GM18505 (cell line): Measurements from ENCODE around the gene FNDC3B.

Experiments used
- ATAC-seq: cut with Tn5 transposase; IDR thresholded peaks from one replicate; pipeline ENCODE4 v1.9.1; 2021; ENCODE audit not compliant: unreplicated experiment
- POLR2A ChIP-seq: IDR thresholded peaks from 4 replicates; pipeline ENCODE4 v1.6.1; 2011; ENCODE audit warnings: borderline replicate concordance; ENCODE audit not compliant: insufficient read depth, insufficient read length; ENCODE audit errors: extremely low read depth

FNDC3B gene

DNA sequence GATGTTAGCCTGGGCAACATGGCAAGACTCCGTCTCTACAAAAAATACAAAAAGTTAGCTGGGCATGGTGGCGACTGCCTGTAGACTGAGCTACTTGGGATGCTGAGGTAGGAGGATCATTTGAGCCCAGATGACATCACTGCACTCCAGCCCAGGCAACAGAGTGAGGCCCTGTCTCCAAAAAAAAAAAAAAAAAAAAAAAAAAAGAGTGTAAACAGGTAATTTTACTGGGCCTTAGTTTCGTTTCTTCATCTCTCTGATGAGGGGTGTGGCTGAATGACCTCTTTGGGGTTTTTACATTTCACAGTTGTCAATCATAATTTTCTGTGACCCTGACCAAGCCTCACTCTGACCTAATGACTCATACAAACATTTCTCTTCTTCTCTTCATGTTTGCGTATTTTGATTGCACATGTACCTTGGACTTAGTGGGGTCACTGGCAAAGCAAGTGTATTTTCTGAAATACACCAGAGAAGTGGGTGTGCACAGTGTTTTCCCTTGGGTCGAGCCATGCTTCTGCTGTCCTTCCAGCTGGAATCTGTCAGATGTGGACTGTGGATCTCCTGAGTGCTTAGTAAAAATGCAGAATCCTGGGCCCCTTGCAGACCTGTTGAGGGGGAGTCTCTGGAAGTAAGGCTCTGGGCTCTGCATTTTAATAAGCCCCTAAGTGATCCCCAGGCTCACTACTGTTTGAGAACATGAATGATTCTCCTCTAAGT, 140.5 kb downstream of the FNDC3B start:
- TF ChIP-seq POLR2A: no peak
- ATAC-seq: no peak

DNA sequence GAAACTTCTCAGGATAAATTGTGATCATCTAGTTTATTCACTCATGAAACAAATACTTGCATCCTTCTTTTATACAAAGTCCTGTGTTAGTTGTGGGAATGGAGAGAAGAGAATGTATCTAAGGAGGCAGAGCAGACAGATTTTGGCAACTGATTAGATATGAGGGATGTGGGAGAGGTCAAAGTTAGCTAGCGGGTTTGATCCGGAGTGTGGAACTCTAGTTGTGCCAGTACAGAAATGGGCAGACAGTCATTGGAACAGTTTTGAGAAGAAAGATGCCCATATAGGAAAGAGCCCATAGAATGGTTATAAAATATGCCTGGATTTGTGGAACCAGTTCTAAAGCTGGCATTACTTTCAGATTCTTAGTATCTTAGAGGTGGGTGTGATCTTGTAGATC, 141.1 kb downstream of the FNDC3B start:
- no peak for ATAC-seq
- TF ChIP-seq POLR2A: no peak

DNA sequence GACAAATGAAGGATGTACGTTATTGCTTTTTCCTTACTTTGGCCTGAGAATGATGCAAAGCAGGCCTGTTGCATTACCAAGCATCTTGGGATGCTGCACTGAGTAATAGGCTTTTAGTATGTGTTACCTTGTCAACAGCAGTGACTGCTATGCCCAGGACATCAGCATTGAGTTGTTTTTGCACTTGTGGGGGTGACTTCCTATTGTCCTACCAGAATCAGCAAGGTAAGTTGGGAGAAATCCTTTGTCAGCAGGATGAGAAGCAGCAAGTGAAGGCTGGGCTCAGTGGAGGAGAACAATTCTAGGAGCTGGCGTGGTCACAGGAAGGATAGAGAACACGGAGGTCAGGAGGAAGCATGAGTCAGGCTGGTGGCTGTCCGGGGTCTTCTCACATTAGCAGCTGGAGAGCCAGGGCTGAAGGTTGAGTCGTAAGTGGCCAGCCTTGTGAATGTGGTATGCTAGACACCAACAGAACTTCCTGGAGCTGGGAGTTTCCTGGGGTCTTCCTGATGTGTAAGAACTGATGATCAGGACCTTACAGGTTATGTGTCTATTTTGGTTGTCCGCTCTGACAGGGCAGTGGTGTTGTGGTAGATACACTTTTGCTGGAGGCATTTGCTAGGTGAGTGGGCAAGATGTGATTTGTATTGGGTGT, 142.7 kb downstream of the FNDC3B start:
- TF ChIP-seq POLR2A: no peak
- ATAC-seq: no peak

DNA sequence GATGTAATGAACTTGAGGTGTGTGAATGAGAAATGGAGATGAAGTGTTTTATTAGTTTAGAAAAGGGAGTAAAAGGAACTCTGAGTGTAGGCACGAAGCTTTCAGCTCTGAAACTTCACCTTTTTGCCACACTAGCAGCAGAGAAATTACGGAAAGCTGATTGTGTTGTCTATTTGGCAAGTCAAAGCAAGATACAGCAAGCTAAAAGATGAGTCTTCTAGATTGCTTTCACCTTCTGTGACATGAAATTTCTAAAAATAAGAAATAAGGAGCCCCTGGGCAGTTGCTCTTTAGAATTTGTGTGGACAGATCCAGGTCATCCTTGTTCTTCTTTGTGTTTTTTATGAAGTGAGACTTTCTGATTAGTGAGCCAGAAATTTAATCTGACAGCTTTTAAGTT, 143.4 kb downstream of the FNDC3B start:
- no peak for TF ChIP-seq POLR2A
- no peak for ATAC-seq

DNA sequence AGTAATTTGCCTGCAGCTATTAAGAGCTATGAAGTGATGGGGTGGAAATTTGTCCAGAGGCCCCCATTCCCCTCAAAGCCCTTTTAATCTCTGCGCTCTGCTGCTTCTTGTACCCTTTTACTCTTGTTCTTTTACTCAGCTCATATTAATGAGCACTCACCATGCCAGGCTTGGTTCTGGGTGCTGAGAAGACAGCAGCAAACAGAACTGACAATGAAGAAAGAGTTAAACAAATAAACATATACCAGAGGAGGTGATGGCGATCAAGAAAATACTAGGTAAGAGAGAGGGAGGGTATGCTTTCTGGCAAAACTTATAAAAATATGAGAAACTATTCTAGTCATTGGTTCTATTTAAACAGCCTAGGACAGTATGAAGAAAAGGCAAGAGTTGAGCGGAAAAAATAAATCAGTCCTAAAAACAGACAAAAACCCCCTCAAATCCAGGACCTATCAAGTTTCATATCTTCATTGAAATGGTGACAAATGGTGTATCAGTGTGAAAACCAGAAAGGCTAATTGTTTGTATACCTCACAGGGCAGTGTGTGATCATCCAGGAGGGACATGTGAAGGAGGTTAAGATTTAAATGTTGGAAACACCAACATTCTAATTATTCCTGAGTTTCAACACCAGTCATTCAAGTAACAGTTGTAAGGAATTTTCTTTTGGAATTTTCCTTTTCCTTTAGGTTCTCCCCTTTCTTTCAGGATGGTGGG, 144.9 kb downstream of the FNDC3B start:
- no peak for ATAC-seq
- no peak for TF ChIP-seq POLR2A

DNA sequence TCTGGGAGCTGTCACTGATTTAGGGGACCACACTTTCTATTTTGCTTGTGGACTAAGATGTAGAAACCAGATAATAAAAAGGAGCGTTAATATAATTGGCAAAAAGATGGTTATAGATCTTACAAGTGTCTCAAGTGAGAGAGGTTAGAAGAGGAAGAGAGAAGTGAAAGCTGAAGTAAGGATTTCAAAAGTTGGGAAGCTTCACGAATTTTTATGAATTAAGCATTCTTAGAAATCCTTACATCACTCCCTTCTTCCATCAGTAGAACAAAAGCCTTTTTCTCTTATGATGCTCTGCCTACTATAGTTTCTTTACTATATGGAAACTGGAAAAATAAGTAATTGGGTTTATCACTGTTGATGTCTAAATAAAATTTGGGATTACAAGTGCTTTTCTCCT, 146.5 kb downstream of the FNDC3B start:
- no peak for TF ChIP-seq POLR2A
- ATAC-seq: no peak

DNA sequence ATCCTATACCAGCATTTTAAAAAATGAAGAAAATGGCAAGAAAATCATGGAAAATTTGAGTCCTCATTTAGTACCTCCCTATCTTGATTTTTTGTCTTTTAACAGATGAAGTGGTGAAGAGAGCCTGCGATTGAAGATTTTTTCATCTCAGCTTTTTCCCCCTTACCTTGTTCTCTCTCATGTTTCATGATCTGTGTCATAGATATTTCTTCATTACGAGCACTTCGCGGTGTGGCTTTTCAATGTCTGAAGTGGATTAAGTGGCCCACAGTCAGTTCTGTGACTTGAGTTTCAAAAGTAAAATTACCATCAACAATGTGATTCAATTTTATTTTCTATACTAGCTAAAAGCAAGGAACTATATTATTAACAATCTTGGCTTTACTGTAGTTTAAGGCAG, 147.2 kb downstream of the FNDC3B start:
- TF ChIP-seq POLR2A: no peak
- ATAC-seq: no peak

DNA sequence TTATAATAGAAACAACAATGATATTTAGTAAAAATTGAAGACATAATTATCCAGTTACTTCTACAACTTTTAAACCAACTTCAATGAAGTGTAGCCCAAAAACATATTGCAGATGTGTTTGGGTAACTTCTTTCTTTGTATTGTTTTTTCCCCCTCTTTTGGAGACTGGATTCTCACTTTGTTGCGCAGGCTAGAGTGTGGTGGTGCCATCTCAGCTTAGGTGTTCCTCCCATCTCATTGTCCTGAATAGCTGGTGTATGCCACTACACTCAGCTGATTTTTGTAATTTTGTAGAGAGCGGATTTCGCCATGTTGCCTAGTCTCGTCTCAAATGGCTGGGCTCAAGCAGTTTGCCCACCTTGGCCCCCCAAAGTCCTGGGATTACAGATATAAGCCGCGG, 148.1 kb downstream of the FNDC3B start:
- no peak for ATAC-seq
- no peak for TF ChIP-seq POLR2A

DNA sequence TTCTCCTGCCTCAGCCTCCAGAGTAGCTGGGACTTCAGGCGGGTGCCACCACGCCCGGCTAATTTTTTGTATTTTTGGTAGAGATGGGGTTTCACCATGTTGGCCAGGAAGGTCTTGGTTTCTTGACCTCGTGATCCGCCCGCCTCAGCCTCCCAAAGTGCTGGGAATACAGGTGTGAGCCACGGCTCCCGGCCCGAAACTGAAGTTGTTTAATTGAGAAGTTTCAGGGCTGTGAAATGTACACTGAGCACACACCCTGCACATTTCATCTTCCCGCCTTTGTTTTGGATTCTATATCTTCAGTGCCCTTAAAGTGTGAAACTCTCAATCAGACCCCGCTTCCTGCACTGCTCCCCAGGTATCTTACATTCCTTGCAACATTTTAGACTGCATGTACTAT, 149.1 kb downstream of the FNDC3B start:
- no peak for ATAC-seq
- no peak for TF ChIP-seq POLR2A

DNA sequence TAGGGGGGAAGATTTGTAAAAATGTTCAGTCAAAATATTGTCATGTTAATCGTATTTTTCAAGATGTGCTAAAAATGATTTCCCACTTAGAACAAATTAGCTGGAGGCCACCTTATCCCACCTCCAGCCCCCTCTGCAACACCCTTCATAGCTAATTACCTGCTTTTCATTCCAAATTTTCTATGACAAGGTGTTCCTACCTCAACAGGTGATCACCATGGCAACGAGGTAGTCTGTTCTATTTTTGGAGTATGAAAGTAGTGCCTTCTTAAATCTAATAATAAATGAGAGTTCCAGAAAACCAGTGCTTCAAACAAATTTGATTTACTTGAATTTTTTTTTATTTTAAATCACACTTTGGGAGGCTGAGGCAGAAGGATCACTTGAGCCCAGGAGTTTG, 149.8 kb downstream of the FNDC3B start:
- ATAC-seq: no peak
- no peak for TF ChIP-seq POLR2A

DNA sequence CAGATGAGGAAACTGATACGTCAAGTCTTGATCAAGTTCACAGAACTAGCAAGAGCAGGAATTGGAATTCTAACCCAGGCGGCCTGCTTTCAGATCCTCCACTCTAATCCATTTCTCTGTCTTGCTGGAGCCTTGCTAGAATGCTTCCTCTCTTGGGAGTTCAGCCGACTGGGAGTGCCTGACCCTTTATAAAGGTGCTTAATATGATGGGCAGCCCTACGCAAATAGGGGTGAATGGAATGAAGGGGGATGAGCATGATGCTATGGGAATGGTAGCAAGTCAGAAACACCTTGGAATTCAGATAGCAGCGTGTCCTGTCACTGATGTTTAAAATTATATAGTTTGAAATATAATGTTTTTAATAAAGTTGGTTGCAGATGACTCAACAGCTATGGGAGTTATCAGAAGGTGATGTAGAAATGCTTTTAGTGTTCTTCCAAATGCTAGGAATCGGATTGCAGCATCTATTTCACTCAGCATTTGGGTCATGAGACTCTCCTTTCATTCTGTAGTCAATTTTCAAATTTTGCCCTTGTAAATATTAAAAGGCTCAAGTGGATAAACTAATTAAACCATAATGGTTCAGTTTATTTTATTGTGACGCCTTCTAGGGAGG, 150.7 kb downstream of the FNDC3B start:
- no peak for ATAC-seq
- TF ChIP-seq POLR2A: no peak

DNA sequence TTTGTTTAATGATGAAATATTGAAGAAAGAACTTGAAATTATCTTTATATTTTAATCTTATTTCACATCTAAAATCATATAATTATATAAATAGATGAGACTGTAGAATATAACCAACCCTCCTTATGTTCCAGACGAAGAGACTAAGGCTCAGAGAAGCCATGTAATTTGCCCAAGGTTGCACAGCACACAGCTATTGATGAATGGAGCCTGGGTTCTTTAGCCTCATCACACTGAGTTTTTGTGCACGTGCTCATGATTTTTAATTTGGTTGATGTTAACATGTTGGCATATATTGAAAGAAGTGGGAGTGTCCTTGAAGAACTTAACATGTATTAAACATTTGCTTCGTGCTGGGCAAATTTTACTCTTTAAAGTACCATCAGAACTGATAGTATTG, 151.6 kb downstream of the FNDC3B start:
- no peak for ATAC-seq

DNA sequence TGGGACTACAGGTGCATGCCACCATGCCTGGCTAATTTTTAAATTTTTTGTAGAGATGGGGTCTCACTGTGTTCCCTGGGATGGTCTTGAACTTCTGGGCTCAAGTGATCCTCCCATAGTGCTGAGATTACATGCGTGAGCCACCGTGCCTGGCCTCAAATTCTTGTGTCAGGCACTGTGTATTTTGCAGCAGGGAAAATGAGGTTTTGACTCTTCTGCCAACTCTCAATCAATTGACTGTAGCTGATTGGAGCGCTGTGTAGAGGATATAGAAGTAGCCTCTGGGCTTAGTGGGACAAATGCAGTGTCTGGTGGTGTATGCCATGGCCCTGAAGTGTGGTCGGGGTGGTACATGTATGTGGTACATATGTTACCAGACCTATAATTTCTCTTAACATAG, 152.3 kb downstream of the FNDC3B start:
- no peak for ATAC-seq

More for the DNA sequence above, 151.6 kb downstream of the FNDC3B start:
- TF ChIP-seq POLR2A: no peak

More for the DNA sequence above, 152.3 kb downstream of the FNDC3B start:
- TF ChIP-seq POLR2A: no peak
